GM19452 (cell line): ENCODE results near the gene SLC1A5.
"Not testable (repeated sequence)": the region's sequence is repeated elsewhere in the genome, so short reads cannot be mapped to it uniquely, and the experiment has no call there.

Source experiments
- ATAC-seq: cut with Tn5 transposase; IDR thresholded peaks from one replicate; pipeline ENCODE4 v1.9.1; 2021; ENCODE audit not compliant: unreplicated experiment

Gene SLC1A5

GRCh38 chr19:46802152-46802551 is 13.8 kb upstream of the SLC1A5 start:
- ATAC-seq: no peak

GRCh38 chr19:46798713-46799112 is 10.3 kb upstream of the SLC1A5 start:
- no peak for ATAC-seq

GRCh38 chr19:46797881-46798280 is 9.5 kb upstream of the SLC1A5 start:
- ATAC-seq: no peak

GRCh38 chr19:46791944-46792343 is 3.5 kb upstream of the SLC1A5 start:
- no peak for ATAC-seq

GRCh38 chr19:46789371-46789770 is 977 bp upstream of the SLC1A5 start:
- no peak for ATAC-seq

GRCh38 chr19:46788968-46789338 is 559 bp upstream of the SLC1A5 start:
- ATAC-seq: no peak

GRCh38 chr19:46787331-46788261 is 798 bp downstream of the SLC1A5 start:
- ATAC-seq: no peak

- ATAC-seq: no peak
These were observed 1.4 kb downstream of the SLC1A5 start for GRCh38 chr19:46787040-46787330.

- ATAC-seq: no peak
These were observed 2.0 kb downstream of the SLC1A5 start for GRCh38 chr19:46786236-46787039.

- no peak for ATAC-seq
These were observed 2.5 kb downstream of the SLC1A5 start for GRCh38 chr19:46785980-46786235.

GRCh38 chr19:46785054-46785979 is 3.1 kb downstream of the SLC1A5 start:
- no peak for ATAC-seq

- no peak for ATAC-seq
These were observed 3.9 kb downstream of the SLC1A5 start for GRCh38 chr19:46784262-46785053.

- no peak for ATAC-seq
These were observed 4.7 kb downstream of the SLC1A5 start for GRCh38 chr19:46783670-46784069.

- ATAC-seq: no peak
These were observed 5.9 kb downstream of the SLC1A5 start for GRCh38 chr19:46782355-46783019.

- ATAC-seq: not testable (repeated sequence)
These were observed 10.3 kb downstream of the SLC1A5 start for GRCh38 chr19:46777956-46778645.

- no peak for ATAC-seq
These were observed 11.2 kb downstream of the SLC1A5 start for GRCh38 chr19:46776927-46777911.

GRCh38 chr19:46775642-46776258 is 12.6 kb downstream of the SLC1A5 start:
- no peak for ATAC-seq

- ATAC-seq: no peak
These were observed 15.4 kb downstream of the SLC1A5 start for GRCh38 chr19:46773018-46773399.
